RWPE1 (cell line): Measurements from ENCODE around the gene A4GALT.
A peak's percentile ranks its signal among the peaks of the same experiment; 100 is the strongest.

Experiments used
- CTCF ChIA-PET: fragments of 350-600 bp; sonication (Branson Sonifier 250); formaldehyde crosslinking; extraction: SDS; loops from one replicate; lab custom pipeline; 2021; lab: Yijun Ruan, JAX
- POLR2A ChIA-PET: fragments of 400-600 bp; formaldehyde crosslinking; extraction: SDS; loops from one replicate; lab custom pipeline; 2020; ENCODE audit warnings: antibody characterized with exemption; ENCODE audit not compliant: low non-redundant PET; lab: Yijun Ruan, JAX
- DNase-seq: peaks from one replicate; pipeline ENCODE4 v3.0.0; 2012; ENCODE audit warnings: low spot score
- H3K27ac ChIP-seq: fragments of 450-650 bp; 2 replicates; pipeline ENCODE4 v1.5.1; 2017
- CTCF ChIP-seq: fragments of 450-650 bp; conservative IDR thresholded peaks from 2 replicates; pipeline ENCODE4 v1.5.1; 2017; ENCODE audit warnings: low read depth, mild to moderate bottlenecking

A4GALT gene

DNA sequence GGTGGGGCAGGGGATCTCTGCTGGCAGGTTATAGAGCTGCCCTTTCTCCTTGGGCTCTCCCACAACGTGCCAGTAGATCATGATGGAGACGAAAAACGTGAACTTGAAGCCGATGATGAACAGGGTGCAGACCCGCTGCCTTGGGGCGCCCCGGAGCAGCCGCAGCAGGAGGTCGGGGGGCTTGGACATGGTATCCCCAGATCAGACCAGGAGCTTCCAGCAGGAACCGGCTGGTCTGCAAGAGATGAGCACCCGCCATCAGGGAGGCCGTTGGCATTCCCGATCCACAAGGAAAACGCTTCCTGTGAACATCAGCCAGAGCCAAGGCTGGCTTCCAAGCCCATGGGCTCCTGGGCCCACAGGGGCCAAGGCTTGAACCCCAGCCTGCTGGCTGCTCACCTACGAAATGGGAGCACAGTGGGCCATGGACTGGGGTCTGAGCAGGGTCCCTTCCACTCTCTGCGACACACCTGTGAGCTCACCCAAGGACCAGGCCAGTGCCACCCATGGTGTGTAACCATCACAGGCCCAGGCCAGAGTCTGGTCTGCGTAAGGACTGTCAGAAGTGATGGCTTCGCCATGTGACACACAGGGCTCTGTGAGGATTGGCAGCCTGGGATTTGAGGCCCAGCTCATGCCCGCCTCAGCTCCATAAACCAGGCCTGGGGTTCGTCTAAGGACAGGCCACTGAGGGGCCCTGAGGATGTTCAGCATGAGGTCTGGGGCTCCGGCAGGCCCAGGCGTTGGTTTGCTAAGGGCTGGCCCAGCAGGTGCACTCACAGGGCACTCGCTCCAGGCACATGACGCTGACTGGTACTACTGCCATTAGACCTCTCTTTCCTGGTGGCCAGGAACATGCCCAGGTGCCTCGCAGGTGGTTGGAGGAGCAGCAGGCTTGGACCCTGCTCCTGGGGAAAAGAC lies 26.6 kb downstream of the A4GALT start:
- no peak for DNase-seq
- CTCF ChIA-PET = interaction anchor here (1.0 kb wide), 1 partner anchor 11 kb away, joined by 4 read pairs; no protein-coding TSS in a partner anchor
- TF ChIP-seq CTCF = no peak
- peak overlapping the region; percentile 99 for H3K27ac ChIP-seq
- POLR2A ChIA-PET = no interaction called here

DNA sequence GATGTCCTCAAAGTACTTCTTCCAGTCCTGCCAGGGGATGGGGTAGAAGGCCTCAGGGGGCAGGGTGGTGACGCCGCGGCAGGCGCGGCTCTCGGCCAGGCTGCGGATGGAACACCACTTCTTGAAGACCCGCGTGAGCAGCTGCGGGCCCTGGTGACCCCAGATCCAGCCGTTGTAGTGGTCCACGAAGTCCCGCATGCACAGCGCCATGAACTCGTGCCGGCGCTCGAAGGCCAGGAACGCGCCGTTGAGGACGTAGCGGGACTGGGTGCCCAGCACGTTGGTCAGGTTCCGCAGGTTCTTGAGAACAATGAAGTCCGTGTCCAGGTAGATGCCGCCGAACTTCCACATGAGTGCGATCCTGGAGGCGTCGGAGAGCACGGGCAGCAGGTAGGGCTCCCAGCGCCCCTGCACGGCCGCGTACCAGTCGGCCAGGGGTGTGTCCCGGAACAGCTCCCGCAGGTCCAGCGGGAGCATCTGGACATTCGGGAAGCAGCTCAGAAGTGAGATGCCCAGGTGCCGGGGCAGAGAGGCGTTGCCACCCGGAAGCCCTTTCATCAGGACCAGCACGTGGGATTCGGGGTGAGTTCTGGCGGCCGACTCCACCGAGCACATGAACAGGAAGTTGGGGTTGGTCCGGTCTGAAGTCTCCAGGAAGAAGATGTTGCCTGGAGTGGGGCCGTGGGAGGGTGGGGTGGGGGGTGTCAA lies 27.5 kb downstream of the A4GALT start:
- ChIA-PET CTCF (no interaction called here), POLR2A (no interaction called here)
- DNase-seq = no peak
- H3K27ac ChIP-seq = peak overlapping the region; percentile 99
- TF ChIP-seq CTCF = no peak

DNA sequence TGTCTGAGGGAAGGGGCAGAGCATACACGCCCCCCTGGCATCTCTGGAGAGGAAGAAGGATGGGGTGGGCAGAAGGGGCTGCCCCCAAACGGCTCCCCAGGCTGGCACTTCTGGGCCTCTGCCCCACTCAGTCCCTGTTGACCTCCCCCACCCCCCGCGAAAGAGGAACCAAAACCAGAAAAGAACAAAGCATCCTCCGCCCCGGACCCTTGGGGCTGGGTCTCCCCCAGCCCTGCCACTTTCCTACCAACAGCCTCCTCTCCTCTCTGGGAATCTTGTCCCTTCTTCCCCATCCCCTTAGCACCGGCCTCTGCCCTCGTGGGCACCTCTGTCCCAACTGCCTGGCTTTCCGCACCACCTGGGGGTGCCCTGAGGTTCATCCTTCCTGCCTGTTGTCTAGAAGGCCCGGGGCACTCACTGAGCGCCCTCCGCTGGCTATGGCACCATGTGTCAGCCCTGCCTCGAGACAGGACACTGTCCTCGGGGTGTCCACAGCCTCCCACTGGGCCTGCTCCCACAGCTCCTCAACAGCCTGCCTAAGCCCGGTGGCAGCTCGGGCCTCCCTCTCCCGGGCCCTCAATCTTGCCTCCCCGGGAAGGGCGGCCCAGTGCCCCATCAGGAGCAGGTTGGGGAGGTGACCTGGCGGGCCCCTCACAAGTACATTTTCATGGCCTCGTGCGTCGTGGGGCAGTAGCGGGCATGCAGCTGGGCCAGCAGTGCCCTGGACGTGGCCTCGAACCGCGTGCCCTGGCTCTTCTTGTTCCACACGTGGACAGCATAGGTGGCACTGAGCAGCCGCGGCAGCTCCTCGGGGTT lies 28.2 kb downstream of the A4GALT start:
- ChIA-PET POLR2A (no interaction called here), CTCF (no interaction called here)
- DNase-seq = no peak
- TF ChIP-seq CTCF = no peak
- H3K27ac ChIP-seq = peak overlapping the region; percentile 99

DNA sequence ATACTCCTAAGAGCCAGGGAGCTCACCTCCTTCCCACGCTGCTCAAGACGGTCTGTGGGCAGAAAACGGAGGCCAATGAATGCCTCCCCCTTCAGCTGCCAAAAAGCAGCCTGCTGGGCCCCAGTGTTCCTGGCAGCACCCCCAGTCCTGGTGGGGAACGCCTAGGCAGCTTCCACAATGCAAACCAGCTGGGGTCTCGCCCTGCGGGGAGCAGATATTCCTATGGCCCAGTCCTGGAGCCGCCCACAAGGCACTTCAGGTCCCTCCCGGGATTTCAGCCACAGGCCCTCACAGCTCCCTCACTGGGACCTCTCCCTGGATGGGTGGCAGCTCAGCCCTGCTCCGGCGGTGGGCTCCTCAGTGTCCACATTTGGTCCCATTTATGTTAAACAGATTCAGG lies 29.2 kb downstream of the A4GALT start:
- H3K27ac ChIP-seq = peak overlapping the region; percentile 99
- no peak for TF ChIP-seq CTCF
- no peak for DNase-seq
- CTCF ChIA-PET = no interaction called here
- POLR2A ChIA-PET = no interaction called here

GRCh38 chr22:42688241-42689211 lies 32.1 kb downstream of the A4GALT start:
- ChIA-PET CTCF (interaction anchor here (0.5 kb wide), 1 partner anchor 73 kb away, joined by 3 read pairs; no protein-coding TSS in a partner anchor), POLR2A (no interaction called here)
- H3K27ac ChIP-seq = peak overlapping the region; percentile 99
- TF ChIP-seq CTCF = no peak
- peak; percentile 81 for DNase-seq
